NOMO-1 treated with dmso at 0.1 percent for 144 hours (cell line): ENCODE measurements around the gene RELCH.

Experiments used
- DNase-seq: peaks from one replicate; lab custom pipeline; 2025; ENCODE audit not compliant: unreplicated experiment; lab: John Stamatoyannopoulos, UW

The RELCH gene

DNA sequence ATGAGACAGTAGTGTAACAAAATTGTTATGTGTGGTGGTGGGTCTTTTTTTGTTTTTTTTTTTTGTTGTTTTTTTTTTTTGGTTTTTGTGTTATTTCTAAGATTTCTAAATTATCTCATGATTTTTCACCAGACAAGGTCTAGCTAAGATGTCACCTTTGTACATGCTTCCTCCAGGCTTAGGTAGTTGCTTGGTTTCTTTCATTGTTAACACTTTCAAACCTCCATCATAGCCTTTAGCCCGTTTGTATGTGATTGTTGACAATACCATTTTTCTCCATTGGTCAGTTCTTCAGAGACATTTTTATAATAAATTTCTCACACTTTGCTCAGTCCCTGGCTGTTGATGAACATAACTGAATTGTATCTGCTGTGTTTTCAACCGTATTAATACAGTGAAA is 2.2 kb downstream of the RELCH start:
- DNase-seq: no peak

DNA sequence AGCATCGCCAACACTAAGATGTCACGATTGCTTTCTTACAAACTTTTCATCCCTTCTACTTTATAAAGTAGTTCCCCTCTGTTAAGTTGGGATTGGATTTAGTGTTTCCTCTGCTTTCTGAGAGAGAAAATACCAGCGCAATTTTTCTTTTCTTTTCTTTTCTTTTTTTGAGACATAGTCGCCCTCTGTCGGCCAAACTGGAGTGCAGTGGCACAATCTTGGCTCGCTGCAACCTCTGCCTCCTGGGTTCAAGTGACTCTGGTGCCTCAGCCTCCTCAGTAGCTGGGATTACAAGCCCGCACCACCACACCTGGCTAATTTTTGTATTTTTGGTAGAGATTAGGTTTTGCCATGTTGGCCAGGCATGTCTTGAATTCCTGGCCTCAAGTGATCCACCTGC is 9.0 kb downstream of the RELCH start:
- DNase-seq: no peak

DNA sequence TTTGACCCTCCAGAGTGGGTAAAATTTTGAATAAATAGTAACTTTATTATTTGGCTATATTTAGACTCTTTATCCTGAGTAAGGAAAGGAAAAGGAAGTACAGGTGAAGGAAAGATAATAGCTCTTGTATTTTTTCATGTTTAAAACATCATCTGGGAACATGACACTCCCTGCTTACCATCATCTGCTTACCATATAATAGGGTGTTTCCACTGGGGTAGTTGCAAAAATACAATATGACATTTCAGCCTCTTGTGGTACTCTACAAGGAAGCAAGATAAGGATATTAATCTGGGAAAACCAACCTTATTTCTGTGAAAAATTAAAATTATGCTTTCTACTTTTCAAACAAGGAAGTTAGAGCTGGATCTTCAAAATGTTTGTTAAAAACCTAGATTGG is 9.9 kb downstream of the RELCH start:
- no peak for DNase-seq

DNA sequence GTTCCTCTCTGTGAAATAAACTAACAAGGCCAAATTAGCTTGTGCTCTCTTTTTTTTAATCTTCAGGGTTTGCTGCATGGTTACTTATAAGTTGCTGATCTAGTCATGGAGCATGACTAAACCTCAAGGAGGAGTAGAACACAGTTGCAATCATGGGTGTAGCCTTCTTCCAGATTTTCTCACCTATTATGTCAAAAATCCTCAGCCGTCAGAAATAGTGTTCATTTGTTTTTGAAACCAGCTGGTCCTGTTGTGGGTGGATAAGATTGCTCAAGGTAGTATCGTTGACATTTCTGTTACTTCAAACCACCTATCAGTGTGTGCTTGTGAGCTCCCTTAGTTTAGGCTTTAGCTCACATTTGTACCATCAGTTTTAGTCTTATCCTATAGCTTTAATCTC is 11.2 kb downstream of the RELCH start:
- DNase-seq: no peak

DNA sequence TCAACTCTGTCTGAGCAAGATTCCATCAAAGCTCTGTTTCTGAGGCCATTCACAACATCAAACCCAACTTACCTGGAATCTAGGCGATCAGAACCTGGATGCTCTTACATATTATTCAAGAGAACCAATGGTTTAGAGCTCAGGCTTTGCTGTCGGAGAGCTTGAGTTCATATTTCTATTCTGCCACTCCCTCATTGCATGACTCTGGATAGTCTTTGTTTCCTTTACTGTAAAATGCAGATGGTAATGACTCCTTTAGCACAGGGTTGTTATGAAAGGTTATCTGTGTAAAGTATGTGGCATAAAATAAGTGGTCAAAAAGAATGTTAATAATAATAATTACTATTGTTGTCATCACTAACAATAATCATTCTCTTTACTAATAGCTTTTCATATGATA is 12.6 kb downstream of the RELCH start:
- no peak for DNase-seq

DNA sequence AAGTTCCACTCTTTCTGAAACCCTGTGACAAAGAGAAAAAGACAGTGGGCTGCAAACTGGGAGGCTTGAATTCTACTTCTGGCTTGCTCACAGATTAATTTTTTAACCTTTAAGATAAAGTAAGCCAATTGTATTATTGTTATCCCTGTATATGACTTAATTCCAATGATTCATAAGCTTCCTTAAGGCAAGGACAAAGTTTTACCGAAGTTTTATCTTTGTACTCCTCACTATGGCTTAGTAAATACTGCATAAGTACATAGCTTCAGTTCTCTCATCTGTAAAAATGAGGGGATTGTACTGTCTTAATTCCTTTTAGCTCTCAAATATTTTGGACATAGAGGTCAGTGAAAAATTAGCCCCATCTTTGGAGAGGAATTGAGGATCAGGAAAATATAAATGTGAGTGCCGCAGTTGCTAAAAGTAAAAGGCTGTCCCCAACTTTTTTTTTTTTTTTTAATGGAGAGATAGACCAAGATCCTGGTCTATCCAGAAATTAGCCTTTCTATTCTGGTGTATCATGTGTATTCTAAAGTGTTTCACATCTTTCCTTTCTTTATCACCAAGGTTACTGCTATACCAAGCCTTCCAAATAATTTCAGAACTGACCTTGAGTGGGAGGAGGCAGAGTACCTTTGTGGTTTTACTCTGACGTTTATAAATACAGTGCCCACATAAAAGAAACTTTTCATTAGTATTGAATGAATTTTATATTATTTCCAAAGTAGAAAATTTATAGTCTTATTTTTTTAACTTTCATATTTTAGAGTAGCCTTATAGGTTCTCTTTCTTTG is 13.3 kb downstream of the RELCH start:
- DNase-seq: no peak

DNA sequence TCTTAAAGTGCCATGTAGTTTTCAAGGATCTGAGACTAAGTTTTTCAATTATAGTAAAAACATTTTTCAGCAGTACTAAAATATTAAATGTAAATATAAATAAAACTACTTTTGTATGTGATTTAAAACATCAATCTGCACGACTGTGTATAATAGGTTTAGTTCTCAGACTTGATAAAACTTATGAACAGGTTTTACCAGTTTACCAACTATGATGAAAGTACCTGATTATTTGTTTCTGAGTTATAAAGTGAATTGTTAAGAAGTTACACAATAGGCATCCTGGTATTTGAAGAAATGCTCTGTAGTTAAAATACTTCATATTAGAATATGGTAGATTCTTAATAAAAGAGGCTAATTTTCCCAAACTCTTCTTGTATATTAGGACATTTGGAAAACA is 14.8 kb downstream of the RELCH start:
- no peak for DNase-seq

DNA sequence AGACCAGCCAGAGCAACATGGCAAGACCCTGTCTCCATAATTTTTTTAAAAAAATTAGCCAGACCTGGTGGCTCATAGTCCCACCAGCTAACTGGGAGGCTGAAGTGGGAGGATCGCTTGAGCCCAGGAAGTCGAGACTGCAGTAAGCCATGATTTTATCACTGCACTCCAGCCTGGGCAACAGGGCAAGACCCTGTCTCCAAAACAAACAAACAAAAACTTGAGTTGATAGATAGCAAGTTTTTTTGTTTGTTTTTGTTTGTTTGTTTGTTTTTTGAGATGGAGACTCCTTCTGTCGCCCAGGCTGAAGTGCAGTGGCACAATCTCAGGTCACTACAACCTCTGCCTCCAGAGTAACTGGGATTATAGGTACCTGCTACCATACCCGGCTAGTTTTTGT is 18.8 kb downstream of the RELCH start:
- no peak for DNase-seq

DNA sequence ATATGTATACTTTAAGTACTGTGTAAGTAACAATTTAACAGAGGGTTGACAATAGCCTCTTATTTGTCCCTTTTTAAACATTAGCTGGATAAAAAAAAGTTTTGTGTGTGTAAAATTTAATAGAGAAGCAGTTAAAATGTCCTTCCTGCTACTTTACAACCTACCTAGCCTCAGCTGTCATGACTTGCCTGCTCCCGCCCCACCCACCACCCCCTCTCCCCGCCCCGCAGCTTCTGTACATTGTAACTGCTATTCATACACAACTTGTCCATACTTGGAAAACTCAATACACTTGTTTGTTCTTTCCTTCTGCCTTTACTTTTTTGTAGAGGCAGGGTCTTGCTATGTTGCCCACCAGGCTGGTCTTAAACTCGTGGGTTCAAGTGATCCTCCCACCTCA is 19.5 kb downstream of the RELCH start:
- DNase-seq: no peak

DNA sequence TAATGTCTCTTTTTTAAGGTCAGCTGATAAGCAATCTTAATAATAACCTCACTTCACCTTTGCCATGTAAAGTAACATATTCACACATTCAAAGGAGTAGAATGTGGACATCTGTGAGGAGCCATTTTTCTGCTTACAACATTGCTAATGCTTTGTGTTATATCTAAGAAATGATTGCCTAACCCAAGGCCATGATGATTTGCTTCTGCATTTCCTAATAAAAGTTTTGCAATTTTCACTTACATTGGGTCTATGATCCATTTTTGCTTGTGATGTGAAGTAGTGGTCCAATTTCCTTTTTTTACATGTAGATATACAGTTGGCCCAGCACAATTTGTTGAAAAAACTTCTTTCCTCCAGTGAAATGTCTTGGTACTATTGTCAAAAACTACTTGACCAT is 22.0 kb downstream of the RELCH start:
- DNase-seq: peak; percentile 0

DNA sequence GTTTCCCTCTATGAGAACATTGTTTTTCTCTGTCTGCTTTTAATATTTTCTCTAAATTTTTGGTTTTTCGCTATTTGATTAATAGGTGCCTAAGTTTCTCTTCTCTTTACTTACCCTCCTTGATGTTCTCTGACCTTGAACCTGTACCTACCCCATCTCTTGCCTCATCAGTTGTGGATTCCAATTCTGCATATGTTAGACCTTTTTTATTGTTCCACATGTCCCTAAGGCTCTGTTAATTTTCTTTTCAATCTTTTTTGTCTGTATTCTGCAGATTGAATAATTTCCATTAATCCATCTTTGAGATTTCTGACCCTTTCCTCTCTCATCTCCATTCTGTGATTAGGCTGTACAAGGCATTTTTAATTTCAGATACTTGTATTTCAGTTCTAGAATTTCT is 23.1 kb downstream of the RELCH start:
- DNase-seq: no peak

DNA sequence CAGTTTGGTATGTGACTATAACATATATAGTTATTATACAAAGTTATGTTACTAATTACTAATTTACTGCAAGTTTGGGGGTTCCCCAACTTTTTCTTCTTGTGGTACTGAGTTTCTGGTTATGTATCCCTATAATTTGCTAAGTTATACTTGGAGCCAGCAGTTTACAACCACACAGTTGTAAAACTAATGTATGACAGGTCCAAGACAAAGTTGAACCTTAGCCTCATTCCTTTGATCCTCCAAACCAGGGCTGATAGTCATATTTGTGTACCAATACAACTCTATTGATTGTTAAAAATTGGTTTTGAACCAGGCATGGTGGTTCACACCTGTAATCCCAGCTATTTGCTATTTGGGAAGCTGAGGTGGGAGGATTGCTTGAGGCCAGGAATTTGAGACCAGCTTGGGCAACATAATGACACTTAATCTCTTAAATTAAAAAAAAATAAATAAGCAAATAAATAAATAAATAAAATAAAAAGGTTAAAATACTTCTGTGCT is 24.3 kb downstream of the RELCH start:
- DNase-seq: no peak

DNA sequence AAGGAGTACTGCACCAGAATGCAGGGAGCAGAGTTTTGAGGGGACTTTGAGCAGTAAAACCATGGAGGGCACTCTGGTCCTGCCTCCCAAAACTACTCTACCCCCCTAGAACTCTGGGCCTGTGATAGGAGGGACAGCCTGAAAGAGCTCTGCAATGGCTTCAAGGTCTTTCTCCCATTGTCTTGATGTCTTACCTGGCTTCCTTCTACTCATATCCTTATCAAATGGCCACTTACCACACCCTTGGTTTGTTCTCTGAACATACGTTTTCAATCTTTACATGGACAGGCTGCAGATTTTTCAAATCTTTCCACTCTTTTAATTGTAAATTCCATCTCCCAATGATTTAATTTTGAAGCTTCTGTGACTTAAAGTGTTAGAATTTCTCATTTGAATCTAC is 27.7 kb downstream of the RELCH start:
- DNase-seq: no peak

DNA sequence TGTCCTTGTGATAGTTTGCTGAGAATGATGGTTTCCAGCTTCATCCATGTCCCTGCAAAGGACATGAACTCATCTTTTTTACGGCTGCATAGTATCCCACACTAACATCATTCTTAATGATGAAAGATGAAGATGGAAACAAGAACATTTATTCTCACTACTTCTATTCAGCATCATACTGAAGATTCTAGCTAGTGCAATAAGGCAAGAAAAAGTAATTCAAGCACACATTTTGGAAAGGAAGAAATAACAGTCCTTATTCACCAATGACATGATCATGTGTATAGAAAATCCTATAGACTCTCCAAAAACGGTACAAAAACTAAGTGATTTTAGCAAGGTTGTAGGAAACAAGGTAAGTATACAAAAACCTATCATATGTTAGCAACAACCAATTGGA is 37.2 kb downstream of the RELCH start:
- DNase-seq: no peak

DNA sequence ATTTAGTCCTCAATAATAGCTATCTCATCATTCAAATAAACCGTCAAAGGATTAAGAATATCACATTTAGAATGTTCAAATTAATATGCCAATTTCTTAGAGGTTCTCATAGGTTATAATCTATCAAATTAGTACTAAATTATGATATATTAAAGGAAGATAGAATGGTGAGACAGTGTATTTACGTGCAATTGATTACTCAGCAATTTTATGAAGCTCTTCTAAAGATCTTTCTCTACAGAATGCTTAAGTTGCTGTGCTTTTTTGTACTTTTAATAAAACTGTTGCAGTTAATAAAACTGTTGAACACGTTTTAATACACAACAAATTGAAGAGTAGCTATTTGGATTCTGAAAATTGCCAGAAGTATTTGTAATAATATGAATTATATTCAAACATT is 39.0 kb downstream of the RELCH start:
- DNase-seq: no peak

DNA sequence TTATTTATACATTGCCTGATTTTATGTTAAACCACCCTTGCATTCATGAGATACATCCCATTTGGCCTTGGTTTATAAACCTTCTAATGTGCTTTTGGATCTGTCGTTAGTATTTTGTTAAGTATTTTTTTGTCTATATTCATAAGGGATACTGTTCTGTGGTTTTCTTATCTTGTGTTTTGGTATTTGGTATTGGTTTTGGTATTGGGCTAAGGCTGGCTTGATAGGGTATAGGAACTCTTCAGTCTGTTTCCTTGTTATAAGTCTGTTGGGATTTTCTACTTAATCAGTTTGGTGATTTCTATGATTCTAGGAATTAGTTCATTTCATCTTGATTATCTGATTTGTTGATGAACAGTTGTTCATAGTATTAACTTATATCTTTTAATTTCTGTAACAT is 49.2 kb downstream of the RELCH start:
- no peak for DNase-seq

DNA sequence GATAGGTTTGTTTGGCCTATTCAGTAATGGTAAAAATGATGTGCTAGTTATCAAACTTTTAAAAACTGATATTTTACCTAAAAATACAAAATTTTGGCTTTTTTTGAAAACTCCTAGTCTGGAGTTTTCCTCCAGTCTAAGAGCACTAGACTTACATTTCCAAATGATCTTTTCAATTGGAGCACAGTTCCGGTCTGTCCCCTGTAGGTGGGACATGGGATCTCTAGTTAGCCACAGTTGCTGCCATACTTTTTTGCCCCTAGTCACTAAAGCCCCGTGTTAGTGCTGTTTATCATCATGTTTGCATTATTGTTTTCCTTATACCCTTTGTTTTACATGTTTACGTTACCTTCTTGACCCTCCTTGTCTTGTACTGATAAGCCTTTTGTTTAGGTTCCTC is 52.4 kb downstream of the RELCH start:
- DNase-seq: no peak

DNA sequence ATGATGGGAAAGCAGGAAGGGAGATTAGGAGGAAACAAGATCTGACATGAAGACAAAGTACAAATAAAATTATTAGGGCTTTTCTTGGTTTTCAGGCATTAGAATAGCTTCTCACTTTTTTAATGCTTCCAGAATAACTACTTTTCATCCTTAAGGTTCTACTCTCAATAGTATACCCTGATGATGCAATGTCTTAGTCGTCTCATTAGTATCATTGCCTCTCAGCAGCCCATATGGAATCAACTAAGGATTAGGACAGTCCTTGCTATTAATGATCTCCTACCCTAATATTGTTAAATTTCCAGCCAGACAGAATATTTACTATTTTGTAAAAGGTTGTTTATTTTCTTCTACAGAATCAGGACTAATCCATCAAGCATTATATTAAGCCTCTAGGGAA is 55.9 kb downstream of the RELCH start:
- DNase-seq: no peak

DNA sequence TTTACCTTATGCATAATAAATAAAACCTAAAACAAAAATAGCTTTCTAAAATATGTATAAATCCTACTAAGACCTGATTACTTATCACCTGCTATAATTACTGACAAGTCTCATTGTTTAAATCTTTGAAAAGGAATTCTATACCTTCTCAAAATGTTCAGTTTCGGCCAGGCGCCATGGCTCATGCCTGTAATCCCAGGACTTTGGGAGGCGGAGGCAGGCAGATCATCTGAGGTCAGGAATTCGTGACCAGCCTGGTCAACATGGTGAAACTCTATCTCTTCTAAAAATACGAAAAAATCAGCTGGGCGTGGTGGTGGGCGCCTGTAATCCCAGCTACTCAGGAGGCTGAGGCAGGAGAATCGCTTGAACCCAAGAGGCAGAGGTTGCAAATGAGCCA is 58.1 kb downstream of the RELCH start:
- DNase-seq: no peak

DNA sequence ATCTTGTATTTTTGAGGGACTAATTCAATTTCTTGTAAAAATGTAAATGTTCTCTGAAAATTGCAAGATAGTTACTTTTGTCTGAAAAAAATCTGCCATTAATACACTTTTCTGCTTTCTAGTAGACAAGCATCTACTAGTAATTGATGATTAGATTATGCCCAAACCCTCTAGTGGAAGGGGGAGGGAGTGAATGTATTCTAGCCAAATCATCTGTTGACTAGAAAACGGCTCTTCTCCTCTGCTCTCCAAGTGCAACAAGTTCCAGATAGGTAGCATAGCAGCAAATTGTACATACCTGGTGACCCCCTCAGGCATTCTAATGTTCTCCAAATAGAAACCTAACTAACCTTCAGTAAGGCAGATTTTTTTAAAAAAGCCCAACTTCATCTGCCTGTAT is 58.6 kb downstream of the RELCH start:
- no peak for DNase-seq

DNA sequence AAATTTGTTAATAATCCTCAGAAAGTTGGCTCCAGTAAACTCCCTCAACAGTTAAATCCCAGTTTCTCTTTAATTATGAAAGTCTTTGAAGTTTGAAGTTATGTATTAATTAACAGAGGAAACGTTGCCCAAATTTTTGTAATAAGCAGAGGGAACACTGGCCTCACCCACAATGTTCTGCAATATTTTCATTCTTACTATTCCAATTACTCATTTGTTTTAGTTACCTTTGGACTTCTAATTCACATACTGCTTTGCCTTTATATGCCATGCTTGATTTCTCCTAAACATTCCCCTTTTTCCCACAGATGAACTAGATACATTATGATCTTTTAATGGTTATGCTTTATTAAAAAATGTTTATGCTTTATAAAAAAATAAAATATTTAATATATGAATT is 61.3 kb downstream of the RELCH start:
- DNase-seq: no peak

DNA sequence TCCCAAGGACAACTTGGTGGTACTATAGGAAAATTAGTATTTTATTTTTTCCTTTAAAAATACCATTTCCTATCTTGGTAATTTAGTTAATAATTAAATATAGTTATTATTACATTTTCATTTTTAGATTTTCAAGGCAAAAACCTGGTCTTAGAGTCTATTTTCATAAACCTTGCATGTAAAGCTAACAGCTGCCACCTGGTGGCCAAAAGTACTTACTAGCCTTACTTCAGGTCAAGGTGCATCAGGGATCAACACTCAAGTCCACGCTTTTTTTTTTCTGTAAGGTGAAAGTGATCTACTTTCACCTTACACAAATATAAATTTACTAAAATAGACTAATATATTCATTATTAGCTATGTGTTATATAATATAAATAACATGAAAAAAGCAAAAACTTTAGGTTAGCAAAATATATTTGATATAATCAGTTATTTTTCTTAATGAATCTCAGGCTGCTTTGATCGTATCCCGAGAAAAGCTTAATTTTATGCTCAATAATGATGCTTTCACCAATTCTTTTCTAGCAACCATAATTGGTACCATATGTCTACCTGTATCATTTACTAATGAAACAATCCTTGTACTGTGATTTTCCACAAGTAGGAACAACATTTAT is 62.5 kb downstream of the RELCH start:
- DNase-seq: peak; percentile 33

DNA sequence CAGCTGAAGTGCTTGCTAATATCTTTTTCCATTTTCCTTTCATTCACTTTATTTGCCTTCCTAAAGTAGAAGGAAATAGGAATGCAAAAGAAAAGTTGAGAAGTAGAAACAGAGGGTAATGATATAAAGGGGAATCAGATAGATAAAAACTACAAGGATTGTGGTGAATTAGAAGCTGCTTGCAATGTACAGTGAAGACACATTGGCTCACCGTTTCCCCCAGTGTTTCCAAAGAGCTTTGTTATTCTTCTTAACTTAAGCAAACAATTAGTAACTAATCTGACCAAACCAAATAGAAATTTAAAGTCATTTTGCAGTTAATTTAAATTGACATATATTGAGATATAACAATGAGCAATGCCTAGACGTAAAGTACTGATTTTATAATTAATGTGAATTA is 63.4 kb downstream of the RELCH start:
- DNase-seq: no peak
